ENCODE results near the gene NADSYN1.

The NADSYN1 gene

GRCh38 chr11:71491531-71491930 is 38.5 kb downstream of the NADSYN1 start:
- no peak for DNase-seq (ENCODE audit: low read depth)

- DNase-seq (ENCODE audit: low read depth): no peak
These were observed 38.9 kb downstream of the NADSYN1 start for GRCh38 chr11:71491940-71492339.

GRCh38 chr11:71495286-71496230 is 42.6 kb downstream of the NADSYN1 start:
- no peak for DNase-seq (ENCODE audit: low read depth)

- no peak for DNase-seq (ENCODE audit: low read depth)
These were observed 43.4 kb downstream of the NADSYN1 start for GRCh38 chr11:71496421-71496820.

- DNase-seq (ENCODE audit: low read depth): no peak
These were observed 45.1 kb downstream of the NADSYN1 start for GRCh38 chr11:71498091-71498490.

GRCh38 chr11:71499125-71499524 is 46.1 kb downstream of the NADSYN1 start:
- DNase-seq (ENCODE audit: low read depth): no peak

GRCh38 chr11:71499546-71499945 is 46.5 kb downstream of the NADSYN1 start:
- no peak for DNase-seq (ENCODE audit: low read depth)

- DNase-seq (ENCODE audit: low read depth): no peak
These were observed 47.6 kb downstream of the NADSYN1 start for GRCh38 chr11:71500601-71501021.

- no peak for DNase-seq (ENCODE audit: low read depth)
These were observed 48.3 kb downstream of the NADSYN1 start for GRCh38 chr11:71501071-71501985.

GRCh38 chr11:71502026-71502425 is 49.0 kb downstream of the NADSYN1 start:
- DNase-seq (ENCODE audit: low read depth): no peak

GRCh38 chr11:71502871-71503435 is 50.0 kb downstream of the NADSYN1 start:
- DNase-seq (ENCODE audit: low read depth): no peak

GRCh38 chr11:71504531-71504930 is 51.5 kb downstream of the NADSYN1 start:
- no peak for DNase-seq (ENCODE audit: low read depth)

GRCh38 chr11:71505001-71505400 is 52.0 kb downstream of the NADSYN1 start:
- no peak for DNase-seq (ENCODE audit: low read depth)

GRCh38 chr11:71505781-71506180 is 52.8 kb downstream of the NADSYN1 start:
- DNase-seq (ENCODE audit: low read depth): no peak

GRCh38 chr11:71507102-71507501 is 54.1 kb downstream of the NADSYN1 start:
- no peak for DNase-seq (ENCODE audit: low read depth)

GRCh38 chr11:71518506-71519471 is 65.8 kb downstream of the NADSYN1 start:
- no peak for DNase-seq (ENCODE audit: low read depth)

GRCh38 chr11:71519546-71519945 is 66.5 kb downstream of the NADSYN1 start:
- DNase-seq (ENCODE audit: low read depth): no peak

GRCh38 chr11:71525188-71525937 is 72.4 kb downstream of the NADSYN1 start:
- no peak for DNase-seq (ENCODE audit: low read depth)

GRCh38 chr11:71525938-71526495 is 73.0 kb downstream of the NADSYN1 start:
- no peak for DNase-seq (ENCODE audit: low read depth)

All from HS-5 (cell line).